ENCODE data around the gene OSBPL2. TPM values are rescaled to one million over a fixed set of nuclear protein-coding genes. Genes with fewer than 3 reads are reported as not detected.

OSBPL2 gene
- total RNA-seq, 1 donor from 2014 or later = 49.8 TPM

GRCh38 chr20:62293111-62293784 is 54.9 kb downstream of the OSBPL2 start:
- no peak for TF ChIP-seq CTCF (IDR thresholded peaks at IDR 0.05; ENCODE audit: insufficient read depth, low read length, severe bottlenecking)

GRCh38 chr20:62293946-62294345 is 55.6 kb downstream of the OSBPL2 start:
- no peak for TF ChIP-seq CTCF (IDR thresholded peaks at IDR 0.05; ENCODE audit: insufficient read depth, low read length, severe bottlenecking)

More at GRCh38 chr20:62293111-62293784, 54.9 kb downstream of the OSBPL2 start:
- Histone ChIP-seq H3K4me3 (ENCODE audit: low read depth, low read length) (no peak overlapping the region), H3K27me3 (ENCODE audit: control insufficient read depth, insufficient read depth, low read length) (no peaks in the 10 kb centered on the region), H3K36me3 (ENCODE audit: control insufficient read depth, insufficient read depth, low read length) (peaks cover 28% of the 10 kb centered on the region)
- DNase-seq (ENCODE audit: low read depth) = no peak
- no peak for FAIRE-seq

GRCh38 chr20:62294516-62294915 is 56.2 kb downstream of the OSBPL2 start:
- DNase-seq (ENCODE audit: low read depth) (no peak), FAIRE-seq (no peak)
- Histone ChIP-seq H3K36me3 (ENCODE audit: control insufficient read depth, insufficient read depth, low read length) (peaks cover 27% of the 10 kb centered on the region), H3K27me3 (ENCODE audit: control insufficient read depth, insufficient read depth, low read length) (no peaks in the 10 kb centered on the region), H3K4me3 (ENCODE audit: low read depth, low read length) (no peak overlapping the region)
- TF ChIP-seq CTCF (IDR thresholded peaks at IDR 0.05; ENCODE audit: insufficient read depth, low read length, severe bottlenecking) = no peak

More at GRCh38 chr20:62293946-62294345, 55.6 kb downstream of the OSBPL2 start:
- Histone ChIP-seq H3K4me3 (ENCODE audit: low read depth, low read length) (no peak overlapping the region), H3K27me3 (ENCODE audit: control insufficient read depth, insufficient read depth, low read length) (no peaks in the 10 kb centered on the region), H3K36me3 (ENCODE audit: control insufficient read depth, insufficient read depth, low read length) (peaks cover 28% of the 10 kb centered on the region)
- FAIRE-seq = no peak
- DNase-seq (ENCODE audit: low read depth) = no peak

- Histone ChIP-seq H3K36me3 (ENCODE audit: control insufficient read depth, insufficient read depth, low read length) (peaks cover 19% of the 10 kb centered on the region), H3K4me3 (ENCODE audit: low read depth, low read length) (no peak overlapping the region), H3K27me3 (ENCODE audit: control insufficient read depth, insufficient read depth, low read length) (no peaks in the 10 kb centered on the region)
- FAIRE-seq (no peak), DNase-seq (ENCODE audit: low read depth) (no peak)
- TF ChIP-seq CTCF (IDR thresholded peaks at IDR 0.05; ENCODE audit: insufficient read depth, low read length, severe bottlenecking) = no peak
Observed at GRCh38 chr20:62296724-62297448, 58.6 kb downstream of the OSBPL2 start.

GRCh38 chr20:62297449-62298227 is 59.3 kb downstream of the OSBPL2 start:
- TF ChIP-seq CTCF (IDR thresholded peaks at IDR 0.05; ENCODE audit: insufficient read depth, low read length, severe bottlenecking) = no peak
- peaks cover 17% of the 10 kb centered on the region for H3K36me3 ChIP-seq (ENCODE audit: control insufficient read depth, insufficient read depth, low read length)
- no peak overlapping the region for H3K4me3 ChIP-seq (ENCODE audit: low read depth, low read length)
- no peak for DNase-seq (ENCODE audit: low read depth)
- H3K27me3 ChIP-seq (ENCODE audit: control insufficient read depth, insufficient read depth, low read length) = no peaks in the 10 kb centered on the region
- FAIRE-seq = no peak

All from bronchial epithelial cell (primary cell).